ENCODE data around the gene NFKB2.

Gene NFKB2

DNA sequence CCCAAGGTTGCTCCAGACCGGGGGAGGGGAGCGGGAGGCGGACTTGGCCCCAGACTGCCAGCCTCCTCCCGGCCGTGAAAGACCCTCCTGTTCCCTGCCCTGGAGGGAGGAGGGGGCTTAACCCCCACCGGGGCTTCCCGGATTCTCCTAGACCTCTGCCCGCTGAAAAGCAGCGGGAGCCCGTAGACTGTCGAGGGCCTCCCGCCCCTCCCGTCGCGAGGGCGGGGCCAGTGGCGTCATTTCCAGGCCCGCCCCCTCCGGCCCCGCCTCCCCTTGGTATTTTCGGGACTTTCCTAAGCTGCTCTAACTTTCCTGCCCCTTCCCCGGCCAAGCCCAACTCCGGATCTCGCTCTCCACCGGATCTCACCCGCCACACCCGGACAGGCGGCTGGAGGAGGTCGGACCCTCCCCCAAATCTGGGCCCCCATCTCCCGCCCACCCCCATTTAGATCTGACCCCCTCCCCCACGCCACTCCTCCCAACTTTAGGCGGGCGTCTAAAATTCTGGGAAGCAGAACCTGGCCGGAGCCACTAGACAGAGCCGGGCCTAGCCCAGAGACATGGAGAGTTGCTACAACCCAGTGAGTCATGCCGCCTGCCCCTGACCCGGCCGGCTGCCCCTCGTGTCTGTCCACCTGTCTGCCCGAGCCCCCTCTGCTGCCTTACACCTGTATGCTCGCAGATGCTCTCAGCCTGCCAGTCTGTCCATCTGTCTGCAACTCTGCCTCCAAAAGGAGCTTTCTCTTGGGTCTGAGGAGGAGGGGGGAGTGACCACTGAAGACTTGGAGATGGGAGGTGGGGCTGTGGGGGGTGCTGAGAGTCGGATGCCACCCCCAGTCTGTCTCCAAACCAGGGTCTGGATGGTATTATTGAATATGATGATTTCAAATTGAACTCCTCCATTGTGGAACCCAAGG, at the start of gene NFKB2:
NFKB2 (plus strand) TSS at position 306 of the 917 bp plus-strand sequence; CDS start at position 561, 255 bp downstream.
- peak; percentile 94 for DNase-seq

GRCh38 chr10:102347236-102347828, 48.2 kb upstream of the NFKB2 start:
- DNase-seq: no peak

DNA sequence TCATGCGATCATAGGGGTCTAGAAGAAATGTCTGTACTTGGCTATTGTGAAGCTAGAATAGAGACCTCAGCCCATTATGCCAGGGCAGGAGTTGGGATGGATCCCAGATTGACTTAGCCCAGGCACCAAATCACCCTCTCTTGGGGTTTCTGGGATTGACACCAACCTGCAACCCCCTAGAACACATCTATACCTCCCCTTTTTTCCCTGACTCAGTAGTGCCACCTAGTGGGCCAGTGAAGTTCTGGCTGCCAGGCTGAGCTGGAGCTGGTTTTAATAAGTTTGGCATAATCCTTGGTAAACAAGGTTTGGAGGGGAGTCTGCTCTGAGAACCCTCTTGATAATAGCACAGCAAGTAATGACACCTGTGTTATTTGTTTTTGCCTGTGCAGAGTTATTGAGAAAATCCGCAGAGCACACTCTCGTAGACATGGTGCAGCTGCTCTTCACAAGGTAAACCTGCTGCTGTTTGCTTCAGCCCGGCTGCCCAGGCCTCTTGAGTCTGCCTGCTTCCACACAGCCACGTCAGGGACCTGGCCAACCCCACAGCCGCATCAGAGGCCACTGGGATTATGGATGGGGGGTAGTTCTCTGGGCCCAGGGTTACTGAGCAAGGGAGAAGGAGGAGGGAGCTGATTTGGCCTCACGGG, 43.3 kb upstream of the NFKB2 start:
- DNase-seq: peak; percentile 81

DNA sequence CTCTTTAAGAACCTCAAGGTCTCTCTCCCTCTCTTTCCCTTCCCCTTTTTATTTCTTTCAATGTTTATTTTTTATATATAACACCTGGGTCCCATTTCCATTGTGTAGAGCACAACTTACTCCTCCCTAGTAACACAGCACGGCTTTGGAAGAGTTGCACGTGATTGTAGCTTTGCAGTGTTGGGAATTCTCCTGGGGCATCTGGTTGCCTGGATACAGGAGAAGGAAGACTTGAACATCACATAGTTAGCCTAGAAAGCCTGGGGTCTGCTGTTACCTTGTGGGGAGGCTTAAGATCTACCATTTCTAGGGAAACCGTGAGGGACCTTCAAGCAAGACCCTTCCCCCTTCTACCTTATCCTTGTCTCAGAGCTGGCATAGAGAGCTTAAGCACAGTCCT, 41.1 kb upstream of the NFKB2 start:
- DNase-seq: no peak

DNA sequence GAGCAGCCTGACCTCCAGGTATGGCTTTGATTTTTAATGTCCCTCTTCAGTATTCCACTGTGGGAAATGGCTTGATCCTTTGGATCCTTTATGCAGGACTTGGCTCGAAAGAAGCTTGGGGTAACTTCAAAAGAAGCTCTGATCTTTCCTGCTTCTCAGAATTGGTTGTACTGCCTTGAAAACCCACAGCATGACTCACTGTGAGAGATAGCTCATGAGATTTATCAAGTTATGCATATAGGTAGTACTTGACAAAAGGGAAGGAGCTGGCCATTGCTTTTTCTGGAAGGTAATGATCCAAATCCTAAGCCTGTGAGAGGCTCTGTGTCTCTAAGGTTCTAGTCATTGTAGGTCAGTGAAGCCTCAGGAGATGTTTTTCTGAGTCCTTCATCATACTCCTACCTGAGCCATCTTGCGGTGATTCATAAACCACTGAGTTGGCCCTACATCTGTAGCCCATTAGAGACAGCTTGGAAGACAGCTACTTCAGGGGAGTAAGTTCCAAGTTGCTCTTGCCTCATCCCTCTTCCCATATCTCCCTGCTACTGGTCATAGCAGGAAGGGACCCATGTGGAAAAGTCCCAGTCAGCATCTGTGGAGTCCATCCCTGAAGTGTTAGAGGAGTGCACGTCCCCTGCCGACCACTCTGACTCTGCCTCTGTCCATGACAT, 36.7 kb upstream of the NFKB2 start:
- DNase-seq: peak; percentile 51

DNA sequence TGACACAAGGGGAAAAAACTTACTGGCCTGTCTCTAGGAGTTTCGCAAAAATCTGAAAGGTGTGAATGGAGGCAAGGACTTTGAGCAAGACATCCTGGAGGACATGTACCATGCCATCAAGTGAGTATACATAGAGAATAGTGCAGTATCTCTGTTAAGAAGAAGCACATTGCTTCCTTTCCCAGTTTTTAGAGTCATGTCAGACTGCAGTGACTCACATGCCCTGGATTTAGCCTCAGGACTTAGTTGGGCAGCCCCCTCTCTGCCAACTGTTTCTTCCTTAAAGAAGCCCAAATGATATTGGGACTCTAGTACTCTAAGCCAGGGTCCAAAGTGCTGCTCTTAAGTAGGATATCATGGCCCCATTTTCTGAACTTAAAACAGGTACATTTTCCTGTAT, 28.1 kb upstream of the NFKB2 start:
- DNase-seq: no peak

DNA sequence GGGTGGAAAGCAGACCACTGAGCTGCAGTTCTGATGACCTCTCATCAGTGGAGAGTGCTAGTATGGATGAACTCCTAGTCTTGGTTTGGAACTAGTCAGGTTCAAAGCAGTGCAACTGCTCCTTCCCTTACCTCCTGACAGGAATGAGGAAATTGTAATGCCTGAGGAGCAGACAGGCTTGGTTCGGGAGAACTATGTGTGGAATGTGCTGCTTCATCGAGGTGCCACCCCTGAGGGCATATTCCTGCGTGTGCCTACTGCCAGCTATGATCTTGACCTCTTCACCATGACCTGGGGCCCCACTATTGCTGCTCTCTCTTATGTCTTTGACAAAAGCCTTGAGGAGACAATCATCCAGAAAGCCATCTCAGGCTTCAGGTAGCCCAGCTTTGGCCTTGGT, 27.4 kb upstream of the NFKB2 start:
- no peak for DNase-seq

GRCh38 chr10:102371295-102371694, 24.2 kb upstream of the NFKB2 start:
- no peak for DNase-seq

- DNase-seq: no peak
These were observed 20.3 kb upstream of the NFKB2 start for GRCh38 chr10:102375250-102375649.

DNA sequence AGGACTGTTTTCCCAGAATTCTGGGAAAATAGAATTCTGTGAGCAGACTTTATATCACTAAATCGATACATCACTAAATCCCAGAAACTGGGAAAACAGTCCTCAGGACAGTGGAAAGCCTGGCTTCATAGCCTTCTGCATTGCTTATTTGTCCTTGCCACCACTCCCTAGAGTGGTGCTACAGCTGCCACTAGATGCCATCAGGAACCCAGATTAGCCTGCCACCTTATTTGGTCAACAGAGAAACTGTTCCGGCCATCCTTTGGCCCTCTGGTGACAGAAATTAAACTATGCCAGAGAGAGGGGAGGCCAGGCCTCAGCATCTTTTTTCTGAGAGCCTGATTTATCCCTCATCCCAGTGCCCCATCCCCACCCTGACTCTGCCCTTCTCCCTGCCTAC, 19.6 kb upstream of the NFKB2 start:
- no peak for DNase-seq

GRCh38 chr10:102376901-102377300, 18.6 kb upstream of the NFKB2 start:
- DNase-seq: no peak

GRCh38 chr10:102379383-102379782, 16.1 kb upstream of the NFKB2 start:
- no peak for DNase-seq

DNA sequence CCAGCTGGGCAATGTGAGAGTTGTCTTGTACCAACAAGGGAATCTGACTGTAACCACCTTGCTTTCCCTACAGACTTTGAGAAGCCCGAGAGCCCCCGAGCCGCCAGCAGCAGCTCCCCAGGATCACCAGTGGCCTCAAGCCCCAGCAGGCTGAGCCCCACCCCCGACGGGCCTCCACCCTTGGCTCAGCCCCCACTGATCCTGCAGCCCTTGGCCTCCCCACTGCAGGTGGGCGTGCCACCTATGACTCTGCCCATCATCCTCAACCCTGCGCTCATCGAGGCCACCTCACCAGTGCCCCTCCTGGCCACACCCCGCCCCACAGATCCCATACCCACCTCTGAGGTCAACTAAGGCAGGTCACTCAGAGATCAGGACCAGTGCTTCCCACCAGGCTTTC, 13.5 kb upstream of the NFKB2 start:
- DNase-seq: no peak

DNA sequence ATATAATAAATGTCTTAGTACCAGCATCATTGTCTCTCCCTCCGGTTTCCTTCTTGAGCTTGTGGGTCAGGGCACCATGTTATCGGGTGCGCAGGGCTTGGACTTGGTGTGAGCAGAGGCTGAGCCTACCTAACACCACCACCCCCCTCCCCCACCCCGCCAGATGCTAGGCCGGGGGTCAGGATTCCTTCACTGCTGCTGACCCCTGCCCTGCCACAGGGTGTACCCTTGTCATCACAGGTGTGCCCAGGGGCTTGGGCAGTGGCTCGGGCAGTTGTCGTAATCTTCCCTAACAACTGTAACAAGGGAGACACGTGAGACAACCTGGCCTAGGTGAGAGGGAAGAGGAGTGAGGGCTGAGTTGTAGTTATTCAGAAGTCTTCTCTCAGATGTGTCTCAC, 12.6 kb upstream of the NFKB2 start:
- no peak for DNase-seq

DNA sequence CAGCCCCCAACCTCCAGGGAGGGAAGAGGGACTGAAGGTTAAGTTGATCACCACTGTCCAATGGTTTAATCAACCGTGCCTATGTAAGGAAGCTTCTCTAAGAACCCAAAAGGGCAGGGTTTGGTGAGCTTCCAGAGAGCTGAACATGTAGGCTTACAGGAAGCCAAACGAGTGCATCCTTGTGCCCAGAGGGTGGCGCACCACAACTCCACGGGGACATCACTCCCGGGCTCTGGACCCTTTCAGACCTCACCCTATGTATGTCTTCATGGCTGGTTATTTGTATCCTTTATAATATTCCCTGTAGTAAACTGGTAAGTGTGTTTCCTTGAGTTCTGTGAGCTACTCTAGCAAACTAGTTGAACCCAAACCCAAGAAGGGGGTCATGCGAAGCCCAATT, 11.5 kb upstream of the NFKB2 start:
- no peak for DNase-seq

DNA sequence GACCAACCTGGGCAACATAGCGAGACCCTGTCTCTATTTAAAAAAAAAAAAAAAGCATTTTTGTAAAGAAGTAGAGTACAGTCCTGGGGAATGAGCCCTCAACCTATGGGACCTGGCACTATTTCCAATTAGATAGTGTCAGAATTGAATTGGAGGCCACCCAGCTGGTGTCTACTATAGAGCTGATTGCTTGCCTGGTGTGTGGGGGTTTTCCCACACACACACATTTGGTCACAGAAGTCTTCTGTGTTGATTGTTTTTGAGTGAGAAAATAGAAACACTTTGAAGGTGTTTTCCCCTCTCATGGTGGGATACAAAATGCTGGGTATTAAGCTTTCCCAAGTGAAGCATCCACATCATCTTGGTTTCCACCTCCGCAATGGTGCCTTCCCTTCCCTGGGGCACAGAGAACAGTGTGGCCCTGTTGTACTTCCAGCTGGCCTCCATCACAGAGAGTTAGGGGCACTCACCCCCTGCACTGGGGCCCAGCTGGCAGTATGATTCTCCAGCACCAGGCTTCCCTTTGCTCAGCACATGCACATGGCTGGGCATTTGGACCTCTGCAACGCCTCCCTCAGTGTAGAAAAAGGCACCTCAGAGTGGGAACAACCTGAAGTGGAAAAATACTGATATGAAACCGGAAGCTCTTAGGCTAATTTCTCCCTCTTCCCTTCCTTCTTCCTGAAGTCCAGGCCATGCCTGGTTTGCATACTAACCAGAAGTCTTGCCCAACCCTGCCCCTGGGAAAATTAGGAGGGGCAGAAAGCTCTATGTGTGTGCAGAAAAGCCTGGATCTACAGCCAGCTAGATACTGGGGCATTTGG, 10.7 kb upstream of the NFKB2 start:
- DNase-seq: no peak

GRCh38 chr10:102389894-102390293, 5.6 kb upstream of the NFKB2 start:
- DNase-seq: no peak

GRCh38 chr10:102392306-102392705, 3.2 kb upstream of the NFKB2 start:
- DNase-seq: no peak

DNA sequence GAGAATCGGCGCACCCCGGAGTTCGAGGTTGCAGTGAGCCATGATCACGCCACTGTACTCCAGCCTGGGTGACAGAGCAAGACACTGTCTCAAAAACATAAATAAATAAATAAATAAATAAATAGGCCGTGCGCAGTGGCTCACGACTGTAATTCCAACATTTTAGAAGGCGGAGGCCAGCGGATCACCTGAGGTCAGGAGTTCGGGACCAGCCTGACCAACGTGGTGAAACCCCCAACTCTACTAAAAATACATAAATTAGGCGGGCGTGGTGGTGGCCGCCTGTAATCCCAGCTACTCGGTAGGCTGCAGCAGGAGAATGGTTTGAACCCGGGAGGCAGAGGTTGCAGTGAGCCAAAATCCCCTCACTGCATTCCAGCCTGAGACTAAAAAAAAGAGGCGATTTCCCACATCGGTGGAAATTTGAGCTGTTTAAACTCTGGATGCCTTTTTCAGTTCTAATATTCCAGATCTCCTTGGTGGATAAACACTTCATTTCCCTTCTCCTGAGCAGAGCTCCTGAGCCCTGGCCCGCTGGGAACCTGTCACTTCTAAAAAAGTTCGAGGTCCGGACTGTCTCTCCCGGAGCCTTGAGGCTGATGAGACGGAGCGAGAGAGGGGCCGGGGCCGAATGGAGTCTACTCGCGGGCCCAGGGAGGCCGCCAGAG, 2.0 kb upstream of the NFKB2 start:
- DNase-seq: no peak

- peak; percentile 99 for DNase-seq
These were observed 1.3 kb upstream of the NFKB2 start for GRCh38 chr10:102394079-102394800.

GRCh38 chr10:102394801-102395399, 605 bp upstream of the NFKB2 start:
- DNase-seq: peak; percentile 59
